C4-2B (cell line): Measurements from ENCODE around the gene GRIK2.

Experiments
- H3K27ac ChIP-seq: fragments of 450-650 bp; 2 replicates; pipeline ENCODE4 v1.5.1; 2017
- ZFX ChIP-seq: fragments of 450-650 bp; IDR thresholded peaks from 2 replicates; pipeline ENCODE4 v1.6.1; 2017
- TF ChIP-seq, protein P1 (sequence below): fragments of 450-650 bp; conservative IDR thresholded peaks from 2 replicates; pipeline ENCODE4 v1.5.1; 2017; ENCODE audit warnings: mild to moderate bottlenecking

The GRIK2 gene

DNA sequence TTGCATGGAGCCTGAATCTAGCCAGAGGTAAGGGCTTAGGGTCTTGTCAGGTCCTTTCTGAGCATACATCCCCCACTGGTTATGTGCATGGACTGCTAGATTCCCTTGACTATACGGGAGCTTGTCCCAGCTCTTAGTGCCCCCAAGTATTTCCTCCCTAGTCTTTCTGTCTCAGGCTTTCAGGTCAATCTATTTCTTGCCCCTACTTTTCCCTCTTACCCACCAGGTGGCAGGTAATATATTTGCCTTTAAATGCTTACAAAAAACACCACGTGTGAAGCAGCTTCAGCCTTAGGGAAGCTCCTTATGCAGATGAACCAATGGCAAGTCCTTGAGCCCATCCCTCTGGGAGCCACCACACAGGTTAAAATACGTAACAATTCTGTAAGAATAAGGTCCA lies 454.2 kb downstream of the GRIK2 start:
- H3K27ac ChIP-seq = no peak overlapping the region
- no peak for TF ChIP-seq ZFX
- TF ChIP-seq, protein P1, sequence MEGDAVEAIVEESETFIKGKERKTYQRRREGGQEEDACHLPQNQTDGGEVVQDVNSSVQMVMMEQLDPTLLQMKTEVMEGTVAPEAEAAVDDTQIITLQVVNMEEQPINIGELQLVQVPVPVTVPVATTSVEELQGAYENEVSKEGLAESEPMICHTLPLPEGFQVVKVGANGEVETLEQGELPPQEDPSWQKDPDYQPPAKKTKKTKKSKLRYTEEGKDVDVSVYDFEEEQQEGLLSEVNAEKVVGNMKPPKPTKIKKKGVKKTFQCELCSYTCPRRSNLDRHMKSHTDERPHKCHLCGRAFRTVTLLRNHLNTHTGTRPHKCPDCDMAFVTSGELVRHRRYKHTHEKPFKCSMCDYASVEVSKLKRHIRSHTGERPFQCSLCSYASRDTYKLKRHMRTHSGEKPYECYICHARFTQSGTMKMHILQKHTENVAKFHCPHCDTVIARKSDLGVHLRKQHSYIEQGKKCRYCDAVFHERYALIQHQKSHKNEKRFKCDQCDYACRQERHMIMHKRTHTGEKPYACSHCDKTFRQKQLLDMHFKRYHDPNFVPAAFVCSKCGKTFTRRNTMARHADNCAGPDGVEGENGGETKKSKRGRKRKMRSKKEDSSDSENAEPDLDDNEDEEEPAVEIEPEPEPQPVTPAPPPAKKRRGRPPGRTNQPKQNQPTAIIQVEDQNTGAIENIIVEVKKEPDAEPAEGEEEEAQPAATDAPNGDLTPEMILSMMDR = no peak

DNA sequence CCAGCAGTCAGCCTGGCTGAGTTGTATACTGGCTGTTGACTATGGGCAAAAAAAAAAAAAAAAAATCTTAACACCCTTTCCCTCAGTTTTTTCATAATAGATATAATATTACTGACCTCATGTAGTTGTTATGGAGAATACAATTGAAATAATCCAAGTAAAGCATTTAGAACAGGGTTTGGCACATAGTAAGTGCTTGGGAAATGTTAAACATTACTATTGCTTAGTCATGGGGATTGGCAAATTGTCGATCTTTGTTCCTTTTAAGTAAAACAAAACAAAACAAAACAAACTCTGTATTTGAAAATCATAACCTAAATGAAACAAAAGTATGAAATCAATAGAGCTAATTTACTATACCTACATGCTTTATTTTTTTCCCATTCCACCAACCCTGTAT lies 458.4 kb downstream of the GRIK2 start:
- no peak for TF ChIP-seq ZFX
- TF ChIP-seq, protein P1 = no peak

DNA sequence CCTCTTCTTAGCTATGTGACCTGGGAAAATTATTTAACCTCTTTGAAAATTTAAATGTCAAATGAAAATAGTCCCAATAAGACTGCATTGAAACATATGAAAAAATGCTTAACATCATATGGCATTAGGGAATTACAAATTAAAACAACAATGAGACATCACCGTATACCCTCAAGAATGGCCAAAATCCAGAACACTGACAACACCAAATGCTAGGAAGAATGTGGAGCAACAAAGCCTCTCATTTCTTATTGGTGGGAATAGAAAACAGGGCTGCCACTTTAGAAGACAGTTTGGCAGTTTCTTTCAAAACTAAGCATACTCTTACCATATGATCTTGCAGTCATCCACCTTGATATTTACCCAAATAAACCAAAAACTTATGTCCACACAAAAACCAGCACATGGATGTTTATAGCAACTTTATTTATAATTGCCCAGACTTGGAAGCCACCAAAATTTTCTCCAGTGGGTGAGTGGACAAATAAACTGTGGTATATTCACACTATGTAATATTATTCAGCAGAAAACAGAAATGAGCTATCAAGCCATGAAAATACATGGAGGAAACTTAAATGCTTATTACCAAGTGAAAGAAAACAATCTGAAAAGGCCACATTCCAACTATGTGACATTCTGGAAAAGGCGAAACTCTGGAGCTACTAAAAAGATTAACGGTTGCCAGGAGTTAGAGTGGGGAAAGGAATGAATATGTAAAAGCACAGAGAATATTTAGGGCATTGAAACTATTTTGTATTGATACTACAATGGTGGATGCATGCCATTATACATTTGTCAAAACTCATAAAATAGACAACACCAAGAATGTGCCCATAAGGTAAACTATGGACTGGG lies 459.9 kb downstream of the GRIK2 start:
- no peak for TF ChIP-seq ZFX
- TF ChIP-seq, protein P1 = no peak
- no peak overlapping the region for H3K27ac ChIP-seq

More for the DNA sequence above, 458.4 kb downstream of the GRIK2 start:
- H3K27ac ChIP-seq = no peak overlapping the region

DNA sequence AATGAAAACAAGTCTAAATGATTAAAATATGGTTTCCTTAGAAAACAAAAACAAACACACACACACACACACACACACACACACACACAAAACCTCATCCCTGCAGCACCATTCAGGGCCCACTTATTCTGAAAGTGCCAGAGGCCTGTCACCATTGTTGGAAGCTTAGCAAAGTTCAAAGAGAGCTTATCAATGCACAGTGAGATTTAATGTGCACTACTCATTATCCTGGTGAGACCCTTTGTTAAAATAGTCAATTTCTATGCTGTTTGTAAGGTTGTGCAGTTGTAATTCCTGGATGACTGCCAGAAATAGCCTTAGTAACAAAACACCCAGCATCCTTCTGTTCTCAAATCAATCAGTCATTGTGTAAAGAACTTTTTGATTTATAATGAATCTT lies 482.9 kb downstream of the GRIK2 start:
- TF ChIP-seq ZFX = no peak
- TF ChIP-seq, protein P1 = no peak
- H3K27ac ChIP-seq = no peak overlapping the region

DNA sequence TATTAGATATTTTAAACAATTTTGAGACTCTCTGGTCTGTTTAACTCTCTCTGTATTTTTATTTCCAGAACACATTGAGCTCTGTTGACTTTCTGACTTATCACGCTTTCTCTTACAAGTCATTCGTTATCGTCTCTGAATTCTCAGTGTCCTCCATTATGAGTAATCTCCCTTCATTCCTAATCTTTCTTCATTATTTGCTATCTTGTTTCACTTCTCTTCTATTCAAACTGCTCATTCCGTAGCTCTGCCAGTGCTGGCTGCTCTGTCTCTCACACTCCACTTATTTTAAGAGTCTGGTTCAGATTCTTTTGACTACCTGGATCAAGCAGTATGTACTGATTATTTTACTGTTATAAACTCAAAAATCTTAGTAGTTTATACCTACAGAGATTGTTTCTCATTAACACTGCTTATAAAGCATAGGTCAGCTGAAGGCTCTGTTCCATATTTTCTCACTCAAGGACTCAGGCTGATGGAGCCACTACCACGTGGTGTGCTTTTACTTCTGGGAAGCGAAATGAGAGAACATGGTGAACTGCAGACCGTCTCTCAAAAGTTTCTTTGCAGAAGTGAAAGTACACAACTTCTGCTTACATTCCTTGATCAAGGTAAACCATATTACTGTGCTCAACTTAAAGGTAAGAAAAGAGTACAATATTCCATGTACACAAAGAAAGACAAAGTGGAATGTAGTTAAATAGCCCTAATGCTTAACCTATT lies 485.2 kb downstream of the GRIK2 start:
- no peak overlapping the region for H3K27ac ChIP-seq
- no peak for TF ChIP-seq ZFX
- TF ChIP-seq, protein P1 = no peak

DNA sequence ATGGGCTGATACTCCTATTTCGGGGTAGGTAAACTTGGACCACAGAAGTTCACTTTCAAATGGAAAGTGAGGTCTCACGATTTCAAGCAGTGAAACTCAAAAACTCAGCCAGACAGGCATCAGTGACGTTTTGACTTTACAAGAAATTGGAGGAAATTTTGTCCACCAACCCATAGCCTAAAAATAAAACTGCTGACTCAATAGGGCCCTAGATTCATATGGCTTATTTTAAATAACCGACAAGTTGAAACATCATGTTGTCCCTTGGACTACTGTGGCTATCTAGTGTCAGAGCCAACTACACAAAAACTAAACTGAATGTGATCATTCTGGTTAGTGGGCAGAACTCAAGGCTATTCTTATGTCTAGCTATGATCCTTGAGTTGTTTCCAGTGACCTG lies 486.3 kb downstream of the GRIK2 start:
- TF ChIP-seq, protein P1 = no peak
- no peak for TF ChIP-seq ZFX
- no peak overlapping the region for H3K27ac ChIP-seq

DNA sequence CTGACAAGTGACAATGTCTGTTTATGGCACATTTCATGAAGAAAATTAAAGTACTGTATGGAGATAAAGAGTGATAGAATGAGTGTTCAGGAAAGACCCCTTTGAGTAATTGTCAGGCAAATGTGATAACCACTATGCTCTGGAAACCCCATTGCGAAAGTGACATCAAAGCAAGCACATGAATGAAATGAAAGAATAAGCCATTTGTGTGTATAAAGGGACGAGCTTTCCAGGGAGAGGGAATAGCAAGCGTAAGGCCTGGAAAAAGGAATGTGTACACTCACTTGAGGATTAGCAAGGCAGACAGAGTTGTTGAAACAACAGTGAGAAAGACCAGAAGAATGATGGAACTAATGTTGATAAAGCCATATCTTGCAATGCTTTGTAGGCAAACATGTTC lies 490.0 kb downstream of the GRIK2 start:
- H3K27ac ChIP-seq = no peak overlapping the region
- no peak for TF ChIP-seq ZFX
- TF ChIP-seq, protein P1 = no peak
